Sigmoid colon (tissue), 7 donors: ENCODE data around the gene SPOCK2. TPM values are rescaled to one million over a fixed set of nuclear protein-coding genes. Genes with fewer than 3 reads are reported as not detected.

Experiments used
- DNase-seq: peaks from one replicate; pipeline ENCODE4 v3.0.0-alpha.2; 2019
- H3K27ac ChIP-seq, 4 donors: fragments of 200-600 bp; sonication (generic); one replicate each; pipeline ENCODE4 v1.5.1; 2016 to 2019; ENCODE audit warnings: mild to moderate bottlenecking in 1 of 4
- H3K27me3 ChIP-seq, 3 donors: fragments of 200-600 bp; sonication (generic); one replicate each; pipeline ENCODE4 v1.5.1; 2019; ENCODE audit warnings: mild to moderate bottlenecking in 1 of 3
- H3K36me3 ChIP-seq, 4 donors: fragments of 200-600 bp; sonication (generic); one replicate each; pipeline ENCODE4 v1.5.1; 2016 to 2019
- H3K4me1 ChIP-seq, 4 donors: fragments of 200-600 bp; sonication (generic); one replicate each; pipeline ENCODE4 v1.5.1; 2017 to 2019
- H3K4me3 ChIP-seq, 4 donors: fragments of 200-600 bp; sonication (generic); one replicate each; pipeline ENCODE4 v1.5.1; 2017 to 2019; ENCODE audit warnings: mild to moderate bottlenecking in 2 of 4, moderate library complexity in 1 of 4
- H3K9me3 ChIP-seq, 4 donors: fragments of 200-600 bp in 3 of 4; sonication (generic) in 3 of 4; one replicate each; pipeline versions ENCODE4 v1.5.1 to v1.6.1; 2013 to 2019
- CTCF ChIP-seq, 4 experiments: fragments of 450-650 bp in 3 of 4; fragments of 200-600 bp in 1 of 4; IDR thresholded peaks; one replicate each; pipeline ENCODE4 v1.5.1; 2016 to 2019; ENCODE audit warnings: antibody characterized with exemption in 4 of 4, mild to moderate bottlenecking in 3 of 4, moderate library complexity in 2 of 4
- EP300 ChIP-seq, 4 donors: sonication (generic); formaldehyde crosslinking; IDR thresholded peaks; one replicate each; pipeline ENCODE4 v1.6.1; 2017; ENCODE audit warnings: antibody characterized with exemption in 4 of 4
- POLR2A ChIP-seq, 2 donors: fragments of 450-650 bp; IDR thresholded peaks; one replicate each; pipeline ENCODE4 v1.6.1; 2016; ENCODE audit warnings: antibody characterized with exemption in 2 of 2, mild to moderate bottlenecking in 2 of 2, moderate library complexity in 2 of 2
- POLR2AphosphoS5 ChIP-seq, 4 donors: sonication (generic); formaldehyde crosslinking; IDR thresholded peaks; one replicate each; pipeline ENCODE4 v1.6.1; 2017; ENCODE audit warnings: antibody characterized with exemption in 4 of 4
- WGBS, 2 donors: extraction: QIAGEN DNeasy Blood & Tissue Kit; methylation state at CpG; one replicate each; pipeline ENCODE4 v1.1.7; 2013; 5-methylcytosine and 5-hydroxymethylcytosine counted together
- intact Hi-C: fragments of 100-400 bp; cut with DNase I; formaldehyde crosslinking; loops from one replicate; pipeline ENCODE4 v1.15.1; 2023
- polyA plus RNA-seq, 3 donors: library from polyadenylated mRNA; stranded (reverse); fragments of 200-250 nt; gene quantifications; one replicate each; pipeline ENCODE4 v1.2.3, GENCODE V29; 2013
- total RNA-seq, 4 donors: library from RNA; depleted of rRNA; stranded (reverse); fragments of >200 nt; gene quantifications; one replicate each; pipeline ENCODE4 v1.1.0, GENCODE V29; 2016
- donor health status: healthy with polysubstance abuse.
- donor health status: Bipolar disorder and iron deficiency.
- donor health status: healthy.

Gene SPOCK2
- total and polyA plus RNA-seq, 7 donors, result 0.60 to 59.5 (median 7.8) TPM

GRCh38 chr10:72077275-72077990 is 10.9 kb downstream of the SPOCK2 start:
- H3K4me3 ChIP-seq, result no peak overlapping the region
- intact Hi-C loops, result no loop called here
- no peak overlapping the region for H3K27ac ChIP-seq
- peaks cover 0 to 4% (median 0%) of the 10 kb centered on the region in 3 donors for H3K27me3 ChIP-seq
- WGBS, 2 donors, result 89 to 93% methylated on average over 20 of the region's 20 CpGs
- no peaks in the 10 kb centered on the region for H3K36me3 ChIP-seq
- DNase-seq, result peak; percentile 37
- no peaks in the 10 kb centered on the region for H3K9me3 ChIP-seq
- no peak for TF ChIP-seq POLR2A (IDR thresholded peaks at IDR 0.05)
- no peak for TF ChIP-seq CTCF (IDR thresholded peaks at IDR 0.05)
- no peak for TF ChIP-seq EP300 (IDR thresholded peaks at IDR 0.05)
- no peak for TF ChIP-seq POLR2AphosphoS5 (IDR thresholded peaks at IDR 0.05)
- no peaks in the 10 kb centered on the region for H3K4me1 ChIP-seq

- no peak for TF ChIP-seq CTCF (IDR thresholded peaks at IDR 0.05)
- TF ChIP-seq POLR2A (IDR thresholded peaks at IDR 0.05), result no peak
- no peak for TF ChIP-seq POLR2AphosphoS5 (IDR thresholded peaks at IDR 0.05)
- TF ChIP-seq EP300 (IDR thresholded peaks at IDR 0.05), result no peak
- no peak overlapping the region for H3K4me3 ChIP-seq
- H3K9me3 ChIP-seq, result no peaks in the 10 kb centered on the region
- no peak for DNase-seq
- H3K4me1 ChIP-seq, result no peaks in the 10 kb centered on the region
- H3K27ac ChIP-seq, result no peak overlapping the region
- WGBS, 2 donors, result 59 to 70% methylated on average over 5 of the region's 5 CpGs
- no peaks in the 10 kb centered on the region for H3K36me3 ChIP-seq
- peaks cover 0 to 4% (median 0%) of the 10 kb centered on the region in 3 donors for H3K27me3 ChIP-seq
- intact Hi-C loops, result no loop called here
Observed at GRCh38 chr10:72076756-72077155, 11.6 kb downstream of the SPOCK2 start.

GRCh38 chr10:72075376-72076115 is 12.8 kb downstream of the SPOCK2 start:
- H3K27ac ChIP-seq, result no peak overlapping the region
- H3K9me3 ChIP-seq, result no peaks in the 10 kb centered on the region
- no peaks in the 10 kb centered on the region for H3K36me3 ChIP-seq
- 72 to 76% methylated on average over 12 of the region's 12 CpGs for WGBS, 2 donors
- TF ChIP-seq POLR2A (IDR thresholded peaks at IDR 0.05), result no peak
- TF ChIP-seq CTCF (IDR thresholded peaks at IDR 0.05), result no peak
- TF ChIP-seq POLR2AphosphoS5 (IDR thresholded peaks at IDR 0.05), result no peak
- TF ChIP-seq EP300 (IDR thresholded peaks at IDR 0.05), result no peak
- DNase-seq, result no peak
- no peaks in the 10 kb centered on the region for H3K4me1 ChIP-seq
- H3K27me3 ChIP-seq, result peaks cover 0 to 4% (median 0%) of the 10 kb centered on the region in 3 donors
- H3K4me3 ChIP-seq, result no peak overlapping the region
- intact Hi-C loops, result no loop called here

GRCh38 chr10:72074574-72075375 is 13.6 kb downstream of the SPOCK2 start:
- Histone ChIP-seq H3K4me1 (no peaks in the 10 kb centered on the region), H3K4me3 (no peak overlapping the region), H3K36me3 (no peaks in the 10 kb centered on the region), H3K9me3 (no peaks in the 10 kb centered on the region), H3K27ac (no peak overlapping the region), H3K27me3 (peaks cover 0 to 4% (median 0%) of the 10 kb centered on the region in 3 donors)
- TF ChIP-seq CTCF (IDR thresholded peaks at IDR 0.05) (no peak), EP300 (IDR thresholded peaks at IDR 0.05) (no peak), POLR2AphosphoS5 (IDR thresholded peaks at IDR 0.05) (no peak), POLR2A (IDR thresholded peaks at IDR 0.05) (no peak)
- 75 to 81% methylated on average over 18 of the region's 18 CpGs for WGBS, 2 donors
- DNase-seq, result no peak
- intact Hi-C loops, result no loop called here
